NCI-H748 (cell line): ENCODE results near the gene NUB1.
A peak's percentile ranks its signal among the peaks of the same experiment; 100 is the strongest.

ENCODE experiments used
- DNase-seq: peaks from one replicate; lab custom pipeline; 2025; ENCODE audit not compliant: unreplicated experiment; lab: John Stamatoyannopoulos, UW

The NUB1 gene

DNA sequence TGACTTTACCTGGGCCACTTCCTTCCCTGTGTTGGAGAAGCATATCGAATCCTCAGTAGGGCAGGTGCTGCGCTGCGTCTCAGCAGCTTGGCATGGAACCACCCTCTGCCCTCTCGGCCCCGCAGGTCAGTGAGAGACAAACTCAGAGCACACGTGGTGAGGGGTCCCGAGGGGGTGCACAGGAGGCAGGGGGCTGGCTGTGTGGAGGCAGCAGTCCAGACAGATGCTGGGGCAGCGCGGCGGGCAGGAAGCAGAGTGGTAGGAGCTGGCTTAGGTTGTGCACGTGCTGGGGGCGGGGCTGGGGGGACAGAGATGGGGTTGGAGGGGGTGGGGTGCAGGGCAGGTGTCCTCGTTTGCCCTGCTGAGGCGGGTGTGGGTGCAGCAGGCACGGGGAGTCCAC, 33.1 kb downstream of the NUB1 start:
- DNase-seq: no peak

DNA sequence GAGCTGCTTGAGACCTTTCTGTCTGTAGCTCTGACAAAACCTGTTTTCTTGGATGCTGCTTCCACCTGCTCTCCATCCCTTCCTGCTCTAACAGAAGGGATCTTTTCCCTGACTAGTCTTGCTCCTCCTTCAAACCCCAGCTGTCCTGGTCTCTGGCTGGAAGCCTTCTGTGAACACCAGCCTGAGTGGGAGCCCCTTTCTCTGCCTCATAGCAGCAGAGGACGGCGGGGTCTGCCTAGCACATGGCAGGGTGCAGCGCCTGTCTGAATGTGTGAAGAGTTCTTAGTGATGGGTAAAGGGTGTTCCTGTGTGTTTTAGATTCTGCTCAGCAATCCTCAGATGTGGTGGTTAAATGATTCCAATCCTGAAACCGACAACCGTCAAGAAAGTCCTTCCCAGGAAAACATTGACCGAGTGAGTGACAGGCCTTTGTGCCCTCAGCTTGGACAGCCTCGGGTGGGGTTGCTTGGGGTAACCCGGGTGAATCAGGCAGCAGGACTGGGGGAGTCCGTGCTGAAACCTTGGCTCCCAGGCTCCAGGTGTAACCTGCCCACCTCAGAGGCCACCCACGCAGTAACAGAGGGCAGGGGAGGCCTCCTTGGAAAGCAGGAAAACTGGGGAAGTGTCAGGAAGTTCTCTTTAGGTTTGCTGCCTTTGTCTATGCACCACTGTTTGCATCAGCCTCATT, 34.1 kb downstream of the NUB1 start:
- no peak for DNase-seq

DNA sequence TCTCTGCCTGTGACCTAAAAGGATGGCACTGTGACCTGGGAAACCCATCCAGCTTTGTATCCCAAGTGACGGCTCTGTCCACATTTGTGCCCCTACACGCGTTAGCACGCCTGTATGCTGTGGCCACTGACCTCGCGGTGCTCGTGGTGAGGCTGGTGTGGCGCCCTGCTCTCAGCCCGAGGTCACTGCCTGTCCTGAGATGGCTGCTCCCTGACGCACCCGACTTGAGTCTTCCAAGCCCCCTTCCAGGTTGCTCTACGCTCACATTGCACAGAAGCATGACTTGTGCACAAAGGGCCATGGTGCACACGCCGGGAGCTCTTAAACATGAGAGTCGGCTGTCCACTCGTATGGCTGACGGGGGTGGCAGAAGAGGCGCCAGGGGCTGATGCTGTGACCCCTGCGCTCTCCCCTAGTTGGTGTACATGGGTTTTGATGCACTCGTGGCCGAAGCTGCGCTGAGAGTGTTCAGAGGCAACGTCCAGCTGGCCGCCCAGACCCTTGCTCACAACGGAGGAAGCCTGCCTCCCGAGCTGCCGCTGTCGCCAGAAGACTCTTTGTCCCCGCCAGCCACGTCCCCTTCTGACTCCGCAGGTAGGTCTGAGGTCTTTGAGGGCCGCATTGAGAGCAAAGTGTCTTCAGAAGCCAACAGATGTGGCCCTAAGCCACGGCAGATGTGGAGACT, 34.7 kb downstream of the NUB1 start:
- no peak for DNase-seq

DNA sequence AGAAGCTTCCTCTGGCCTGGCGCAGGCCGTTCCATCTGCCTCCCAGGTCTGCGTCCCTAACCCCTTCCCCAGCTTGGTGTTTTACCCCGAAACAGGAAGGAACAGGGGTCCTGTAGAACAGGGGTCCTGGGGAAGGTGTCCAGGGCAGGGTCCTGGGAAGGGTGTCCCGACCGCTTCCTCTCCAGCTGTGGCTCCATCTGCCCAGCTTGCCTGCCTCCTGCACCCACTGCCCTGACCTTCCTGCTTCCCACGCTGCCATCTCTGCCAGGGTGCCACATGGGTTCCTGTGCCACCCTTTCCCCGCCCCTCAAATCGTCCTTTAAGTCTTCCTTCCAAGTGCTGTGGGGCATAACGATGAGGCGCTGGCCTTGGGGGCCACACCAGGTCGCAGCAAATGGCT, 35.8 kb downstream of the NUB1 start:
- no peak for DNase-seq

DNA sequence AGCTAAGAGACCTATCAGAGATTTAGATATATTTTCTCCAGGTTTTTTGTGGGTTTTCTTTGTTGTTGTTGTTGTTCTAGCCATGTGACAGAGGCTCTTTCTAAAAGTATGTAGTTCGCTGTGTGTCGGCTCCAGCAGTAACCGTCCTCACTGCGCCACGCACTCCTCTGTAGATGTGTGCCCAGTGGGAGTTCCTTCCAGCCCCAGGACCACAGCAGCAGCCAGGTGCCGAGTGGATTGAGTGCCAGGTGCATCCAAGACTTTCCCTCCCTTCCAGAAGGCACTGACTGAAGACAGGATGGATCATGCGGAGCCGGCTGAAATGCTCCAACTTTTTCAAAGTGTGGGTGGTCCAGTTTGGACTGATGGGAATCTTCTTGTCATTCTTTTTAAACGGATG, 36.4 kb downstream of the NUB1 start:
- no peak for DNase-seq

DNA sequence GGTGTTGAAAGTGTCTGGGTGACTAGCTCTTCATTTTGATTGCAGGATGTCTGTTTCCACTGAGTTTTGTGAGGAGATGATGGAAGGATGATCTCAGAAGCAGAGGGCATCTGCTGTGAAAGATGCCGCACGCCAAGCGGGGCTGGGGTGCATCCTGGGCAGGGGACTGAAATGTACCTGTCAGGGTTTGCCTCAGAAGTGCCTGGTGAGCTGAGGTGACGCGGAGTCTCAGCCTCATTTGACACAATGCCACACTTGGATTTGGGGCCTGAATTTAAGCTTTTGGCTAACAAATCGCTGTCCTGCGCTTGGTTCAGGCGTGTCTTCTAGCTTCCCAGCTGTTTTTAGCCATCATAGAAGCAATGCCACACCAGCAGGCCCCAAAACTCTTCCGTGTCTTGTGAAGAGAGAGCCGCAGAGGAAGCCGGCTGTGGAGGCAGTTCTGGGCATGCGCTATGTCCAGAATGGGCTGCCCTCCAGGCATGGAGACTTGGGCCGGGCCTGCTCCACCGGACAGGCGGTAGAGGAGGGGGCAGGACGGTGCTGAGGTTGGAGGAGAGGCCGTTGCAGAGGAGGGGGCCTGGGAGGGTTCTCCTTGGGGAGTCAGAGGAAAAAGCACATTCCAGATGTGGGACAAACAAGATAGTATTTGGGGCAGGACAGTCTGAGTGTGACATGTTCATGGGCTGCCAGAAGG, 37.0 kb downstream of the NUB1 start:
- no peak for DNase-seq

DNA sequence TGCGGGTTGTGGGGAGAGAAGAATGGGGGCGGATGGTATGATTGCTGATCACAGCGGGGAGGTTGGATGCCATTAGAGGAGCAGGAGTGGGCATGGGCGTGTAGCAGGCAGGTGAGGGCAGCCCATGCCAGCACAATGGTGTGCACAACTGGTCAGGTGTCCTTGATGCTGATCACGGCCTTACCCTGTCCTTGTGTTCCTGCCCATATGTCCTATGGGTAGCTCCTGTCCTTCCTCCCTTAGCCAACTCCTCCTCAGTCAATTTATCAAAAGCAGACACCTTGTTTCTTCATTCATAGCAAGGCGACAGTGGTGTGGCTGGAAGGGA, 37.5 kb downstream of the NUB1 start:
- DNase-seq: no peak

DNA sequence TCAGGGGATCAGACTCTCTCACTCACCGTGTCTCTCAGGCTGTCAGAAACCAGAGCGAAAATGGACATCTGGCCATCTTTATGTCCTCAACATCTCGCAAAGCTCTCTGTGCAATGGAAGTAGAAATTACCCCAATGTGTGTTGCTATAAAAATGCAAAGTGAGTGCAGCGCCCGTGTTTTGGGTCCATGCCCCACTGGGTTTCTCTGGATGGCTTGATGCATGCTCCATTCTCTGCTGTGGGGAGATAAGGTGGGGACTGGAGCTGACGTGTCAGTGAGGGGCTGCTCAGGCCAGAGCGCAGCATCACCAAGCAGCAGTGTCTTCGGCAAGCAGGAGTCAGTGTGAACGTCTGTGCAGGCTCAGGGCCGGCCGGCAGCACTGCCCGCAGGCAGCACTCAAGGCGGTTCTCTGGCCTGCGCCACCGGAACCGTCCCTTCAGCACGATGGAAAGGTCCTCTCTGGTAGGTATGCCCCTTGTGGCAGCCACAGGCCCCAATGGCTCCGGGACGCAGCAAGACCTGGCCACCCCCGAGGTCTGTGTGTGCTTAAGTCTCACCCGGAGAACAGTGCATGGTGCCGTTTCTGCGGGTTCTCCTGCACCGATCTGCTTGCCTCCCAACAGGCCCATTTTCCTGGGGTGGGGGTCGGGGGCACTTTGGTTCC, 38.1 kb downstream of the NUB1 start:
- no peak for DNase-seq

DNA sequence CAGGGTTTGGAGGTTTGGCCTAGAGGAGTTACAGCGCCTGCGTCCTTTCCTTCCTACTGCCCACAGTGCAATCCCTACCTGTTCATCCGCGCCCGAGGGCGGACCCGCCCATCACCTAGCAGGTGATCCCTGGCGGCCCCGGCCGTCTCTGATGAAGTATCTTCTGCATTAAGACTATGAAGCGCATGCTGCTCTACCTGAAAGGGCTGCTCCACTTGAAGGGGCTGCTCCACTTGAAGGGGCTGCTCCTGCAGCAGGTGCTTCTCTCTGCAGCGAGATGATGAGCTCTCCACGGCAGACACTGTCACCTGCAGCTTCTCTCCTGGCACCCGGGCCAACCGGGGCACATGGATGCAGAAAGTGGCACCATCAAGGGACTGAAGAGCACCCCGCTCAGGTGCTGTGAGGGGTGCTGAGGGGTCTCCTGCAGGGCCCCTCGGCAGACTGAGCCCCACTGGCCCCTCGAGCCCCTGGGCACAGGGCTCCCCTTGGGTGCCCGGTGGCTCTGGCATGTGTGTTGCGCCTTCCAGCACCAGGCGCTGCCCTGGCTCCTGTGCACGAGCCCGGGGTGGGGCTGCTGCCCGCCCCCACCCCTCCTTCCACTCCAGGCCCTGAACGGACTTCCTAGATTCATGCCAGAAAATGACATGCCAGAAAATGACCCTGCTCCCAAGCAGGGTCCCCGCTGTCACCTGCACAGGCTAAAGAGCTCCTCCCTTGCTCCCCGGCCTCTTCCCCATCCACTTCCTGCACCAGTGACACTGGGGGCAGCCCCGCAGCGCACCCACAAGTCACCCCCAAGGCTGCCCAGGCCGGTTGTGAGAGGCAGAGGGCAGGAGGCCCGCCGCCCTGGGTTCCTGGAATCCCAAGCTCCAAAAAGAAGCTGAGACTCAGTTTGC, 38.8 kb downstream of the NUB1 start:
- peak; percentile 24 for DNase-seq

DNA sequence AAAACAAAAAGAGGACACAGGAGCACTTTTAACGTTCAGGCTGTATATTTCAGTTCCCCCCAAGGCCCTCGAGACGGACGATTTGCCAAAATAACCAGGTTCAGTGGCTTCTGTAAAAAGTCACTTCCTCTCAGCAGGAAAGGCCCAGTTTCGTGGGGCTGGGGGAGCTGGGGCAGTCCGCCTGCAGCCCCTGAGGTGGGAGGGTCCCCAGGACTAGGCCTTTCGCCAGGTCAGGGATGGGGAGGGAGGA, 39.4 kb downstream of the NUB1 start:
- DNase-seq: no peak

DNA sequence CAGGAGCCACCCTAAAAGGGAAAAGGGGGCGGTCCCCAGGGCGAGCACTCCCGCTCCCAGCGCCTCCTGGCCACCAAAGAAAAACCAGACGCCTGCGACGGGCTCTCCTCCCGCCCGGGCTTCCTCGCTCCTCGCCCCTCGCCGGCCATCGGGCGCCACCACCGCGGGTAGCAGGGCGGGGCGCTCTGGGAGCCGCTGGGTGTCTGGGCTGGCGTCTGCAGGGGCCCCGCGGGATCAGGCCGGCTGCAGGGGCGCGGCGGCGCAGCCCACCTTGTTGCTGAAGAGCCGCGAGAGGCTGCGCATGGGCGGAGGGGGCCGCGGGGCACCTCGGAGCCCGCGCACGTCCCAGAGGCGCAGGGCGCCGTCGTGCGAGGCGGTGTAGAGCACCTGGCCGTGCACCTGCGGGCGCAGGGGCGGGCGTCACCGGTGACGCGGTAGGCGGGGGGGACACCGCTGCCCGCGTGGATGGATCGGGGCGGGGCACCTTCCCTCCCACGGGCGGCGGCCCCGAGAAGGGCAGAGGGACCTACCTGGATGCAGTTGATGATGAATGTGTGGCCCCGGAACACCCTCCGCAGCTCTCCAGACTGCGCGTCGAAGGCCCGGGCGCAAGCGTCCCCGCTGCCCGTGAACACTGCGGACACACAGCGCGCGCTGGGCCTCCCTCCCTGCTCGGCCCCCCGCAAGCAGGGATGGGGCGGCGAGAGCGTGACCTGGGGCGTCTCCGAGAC, 39.9 kb downstream of the NUB1 start:
- peak; percentile 70 for DNase-seq

DNA sequence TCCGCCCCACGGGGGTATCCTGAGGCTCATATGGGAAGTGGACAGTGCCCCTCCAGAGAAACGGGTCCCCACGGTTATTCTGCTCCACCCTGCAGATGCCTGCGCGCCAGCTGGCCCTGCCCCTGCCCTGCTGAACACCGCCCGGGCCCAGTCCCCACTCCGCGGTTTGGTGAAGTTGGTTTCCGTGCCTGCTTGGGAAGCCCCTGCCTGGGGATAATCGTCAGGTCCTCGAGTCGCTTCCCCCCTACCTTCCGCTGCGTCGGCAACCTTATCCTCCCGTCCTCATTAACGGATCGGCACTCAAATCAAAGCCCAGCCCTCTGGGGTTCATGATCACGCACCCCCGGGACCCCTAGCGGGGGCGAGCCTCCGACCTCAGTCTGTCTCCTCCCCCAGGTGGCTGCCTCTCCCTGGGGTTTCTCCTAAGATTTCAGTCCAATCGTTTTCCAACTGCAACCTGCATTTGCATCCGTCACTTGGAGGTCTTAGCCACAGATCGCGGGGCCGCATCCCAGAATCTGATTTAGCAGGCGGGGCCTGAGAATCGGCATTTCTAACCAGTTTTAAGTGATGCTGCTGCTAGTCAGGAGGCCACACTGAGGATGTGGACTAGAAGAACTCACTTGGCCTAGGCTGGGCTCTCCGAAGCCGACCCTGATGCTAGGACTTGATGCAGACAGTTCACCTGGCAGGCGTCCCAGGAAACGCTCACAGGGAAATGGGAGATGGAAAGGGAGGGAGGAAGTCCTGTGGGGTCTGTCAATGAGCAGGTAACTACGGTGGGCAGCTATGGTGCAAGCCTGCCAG, 40.7 kb downstream of the NUB1 start:
- peak; percentile 41 for DNase-seq

DNA sequence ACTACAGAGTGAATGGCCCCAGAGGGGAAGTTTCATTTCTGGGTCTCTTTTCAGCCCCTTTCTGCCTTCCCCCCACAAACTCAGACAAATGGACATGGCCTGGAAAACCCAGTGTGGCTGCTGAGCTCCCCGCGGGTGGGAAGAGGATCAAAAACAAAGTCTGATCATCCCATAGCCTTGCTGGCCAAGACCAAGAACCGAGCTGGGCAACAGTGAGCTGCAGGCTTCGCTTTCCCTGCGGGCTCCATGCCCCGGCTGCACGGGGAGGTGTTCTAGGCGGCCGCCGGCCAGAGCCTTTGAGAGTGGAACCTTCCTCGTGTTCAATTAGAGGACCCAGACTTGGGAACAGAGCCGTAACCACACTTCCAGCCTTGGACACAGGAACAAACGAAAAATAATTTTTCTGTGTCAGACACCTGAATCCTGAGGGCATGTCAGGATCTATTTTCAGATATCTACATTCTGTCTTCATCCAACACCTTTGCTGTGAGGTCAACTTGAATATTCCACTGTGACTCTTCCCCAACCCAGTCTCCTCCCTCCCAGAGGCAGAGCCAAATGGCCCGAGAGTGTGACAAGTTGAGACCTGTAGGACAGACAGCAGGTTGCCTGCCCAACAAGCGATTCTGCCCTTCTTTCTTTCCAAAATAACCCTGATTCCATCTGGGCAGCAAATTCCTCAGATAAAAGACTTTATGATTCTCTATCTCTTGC, 42.2 kb downstream of the NUB1 start:
- no peak for DNase-seq

DNA sequence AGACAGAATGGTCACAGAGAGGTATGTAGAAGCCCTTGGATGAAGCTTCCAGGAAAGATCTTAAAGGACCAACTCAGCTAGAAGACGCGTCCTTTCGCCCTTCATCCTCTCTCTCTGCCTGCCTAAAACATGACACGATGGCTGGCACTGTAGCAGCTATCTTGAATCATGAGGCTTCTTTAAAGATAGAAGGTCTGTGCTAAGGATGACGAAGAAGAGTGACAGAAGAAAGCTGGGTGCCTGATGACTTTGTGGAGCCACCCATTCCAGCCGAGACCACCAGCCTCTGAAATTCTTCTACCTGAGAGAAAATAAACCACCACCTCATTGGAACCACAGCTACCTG, 42.7 kb downstream of the NUB1 start:
- DNase-seq: no peak

DNA sequence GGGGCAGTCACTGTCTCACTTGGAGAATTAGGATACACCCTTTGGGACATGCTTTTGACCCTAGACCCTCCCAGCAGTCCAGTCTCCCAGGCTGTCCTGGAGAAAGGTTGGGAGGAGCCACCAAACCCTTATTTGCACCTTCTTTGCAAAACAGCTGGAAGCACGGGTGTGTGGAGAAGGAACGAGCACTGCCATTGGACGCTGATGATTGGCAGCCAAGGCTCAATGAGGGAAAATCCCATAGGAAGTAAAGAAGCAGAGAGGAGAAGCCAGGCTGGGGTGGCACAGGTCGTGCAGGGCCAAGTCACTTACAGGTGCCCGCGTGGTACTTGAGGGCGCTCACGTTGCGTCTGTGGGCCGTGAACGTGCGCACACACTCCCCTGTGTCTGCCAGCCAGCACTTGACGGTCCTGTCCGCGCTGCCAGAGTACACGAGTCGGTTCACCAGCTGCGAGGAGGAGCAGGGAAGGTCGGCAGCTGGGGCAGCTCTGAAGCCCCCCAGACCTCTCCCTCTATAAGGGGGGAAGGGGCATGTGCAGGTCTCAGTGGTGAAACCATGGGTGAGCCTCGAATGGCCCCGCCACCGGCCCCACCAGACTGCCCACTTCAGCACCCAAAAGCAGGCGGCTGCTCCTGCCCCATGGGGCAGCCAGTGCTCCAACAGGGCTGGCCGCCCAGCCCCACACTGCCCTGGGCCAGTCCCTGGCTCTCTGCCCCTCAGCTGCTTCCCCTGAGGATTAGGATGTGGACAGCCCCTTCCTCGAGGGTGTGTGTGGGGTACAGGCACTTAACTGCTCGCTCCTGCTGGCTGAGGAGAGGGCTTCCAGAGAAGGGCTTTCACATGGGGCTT, 43.4 kb downstream of the NUB1 start:
- DNase-seq: no peak

DNA sequence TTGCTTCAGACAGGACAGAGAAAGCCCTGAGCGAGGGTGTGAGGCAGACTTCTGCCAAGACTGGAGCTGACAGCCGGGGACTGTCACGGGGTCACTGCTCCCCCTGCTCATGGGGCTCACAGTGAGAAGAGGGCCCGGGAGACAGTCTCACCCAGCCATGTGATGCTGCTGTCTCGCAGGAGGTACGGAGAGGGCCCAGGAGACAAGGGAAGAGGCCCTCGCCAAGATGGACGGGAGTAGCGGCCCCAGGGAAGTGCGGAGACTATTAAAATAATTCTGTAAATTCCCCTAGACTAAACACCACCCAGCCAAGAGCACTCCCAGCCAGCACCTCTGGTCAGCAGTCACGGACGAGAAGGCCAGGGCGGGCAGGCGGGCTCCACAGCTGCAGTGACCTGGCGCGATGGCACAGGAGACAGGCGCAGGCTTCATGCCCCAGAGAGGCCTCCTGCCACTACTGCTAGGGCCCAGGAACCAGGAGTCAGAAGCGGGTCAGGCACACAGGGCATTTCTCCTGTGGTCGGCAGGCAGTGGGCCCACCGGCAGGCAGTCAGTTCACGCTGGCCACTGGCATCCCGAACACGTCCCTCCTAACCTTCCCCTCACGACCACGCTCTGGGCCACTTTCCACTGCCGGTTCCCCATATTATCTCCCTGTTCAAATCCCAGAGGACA, 44.2 kb downstream of the NUB1 start:
- no peak for DNase-seq

DNA sequence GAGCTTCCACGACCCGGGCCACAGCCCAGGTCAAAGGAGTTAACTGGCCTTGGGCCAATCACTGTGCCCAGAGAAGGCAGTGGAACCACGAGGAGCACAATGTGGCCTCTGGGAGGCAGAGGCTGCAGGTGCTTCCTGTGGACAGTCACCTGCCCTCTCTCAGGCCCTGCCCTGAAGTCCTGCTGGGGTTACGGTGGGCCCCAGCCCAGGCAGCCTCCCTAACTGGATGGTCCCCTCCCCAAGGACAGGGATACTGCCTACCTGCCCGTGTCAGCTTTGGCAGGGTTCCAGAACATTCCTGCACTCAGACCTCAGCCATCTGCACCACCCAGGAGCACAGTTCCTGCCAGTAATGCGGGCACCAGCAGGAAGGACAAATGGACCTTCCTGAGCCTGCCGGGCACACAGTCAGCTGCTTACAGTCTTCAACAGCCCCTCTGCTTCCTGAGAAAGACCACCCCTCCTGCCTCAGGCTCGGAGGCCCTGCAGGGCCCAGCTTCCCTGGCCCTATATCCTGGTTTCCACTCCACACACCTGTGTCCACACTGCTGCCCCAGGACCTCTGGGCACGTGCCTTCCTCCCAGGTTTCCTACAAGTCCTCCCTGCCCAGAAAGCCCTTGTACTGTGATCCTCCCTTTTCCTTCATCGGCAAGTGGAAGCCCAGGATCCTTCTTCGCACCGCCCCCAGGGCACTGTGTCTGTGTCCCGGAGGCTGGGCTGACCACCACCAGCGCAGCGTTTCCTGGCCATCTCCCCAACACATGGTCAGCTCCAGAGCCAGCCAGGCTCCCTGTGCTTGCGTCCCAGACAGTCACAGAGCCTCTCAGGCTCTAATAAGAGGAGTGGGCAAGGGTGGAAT, 44.9 kb downstream of the NUB1 start:
- DNase-seq: no peak
